Keratinocyte (primary cell): ENCODE results near the gene PGGT1B. TPM values are rescaled to one million over a fixed set of nuclear protein-coding genes. Genes with fewer than 3 reads are reported as not detected.

ENCODE experiments used
- DNase-seq: peaks from one replicate; pipeline ENCODE4 v3.0.0-alpha.2; 2011; ENCODE audit warnings: low read depth, missing footprints, low spot score
- FAIRE-seq: peaks from 2 replicates; lab custom pipeline; 2011; peaks lifted over from hg19 to GRCh38; lab: Jason Lieb, UNC
- H2AFZ ChIP-seq: 2 replicates; pipeline ENCODE4 v1.6.0; 2012; ENCODE audit warnings: low read length, control low read depth, inconsistent platforms; ENCODE audit not compliant: control insufficient read depth
- H3K27ac ChIP-seq: 2 replicates; pipeline ENCODE4 v1.5.1; 2011; ENCODE audit warnings: low read length; ENCODE audit not compliant: control insufficient read depth, insufficient read depth
- H3K27me3 ChIP-seq: 3 replicates; pipeline ENCODE4 v1.6.0; 2011; ENCODE audit warnings: low read length; ENCODE audit not compliant: control insufficient read depth, insufficient read depth; ENCODE audit errors: extremely low read depth
- H3K36me3 ChIP-seq, 2 experiments: 2 replicates in 1 of 2; 3 replicates in 1 of 2; pipeline ENCODE4 v1.5.1; 2011; ENCODE audit warnings: low read length in 2 of 2, mild to moderate bottlenecking in 1 of 2; ENCODE audit not compliant: control insufficient read depth in 2 of 2, insufficient read depth in 2 of 2; ENCODE audit errors: extremely low read depth in 1 of 2
- H3K4me1 ChIP-seq: 3 replicates; pipeline ENCODE4 v1.5.1; 2011; ENCODE audit warnings: low read length; ENCODE audit not compliant: control insufficient read depth, insufficient read depth; ENCODE audit errors: extremely low read depth
- H3K4me2 ChIP-seq: 3 replicates; pipeline ENCODE4 v1.6.0; 2011; ENCODE audit warnings: low read depth, low read length; ENCODE audit not compliant: control insufficient read depth, insufficient read depth; ENCODE audit errors: extremely low read depth
- H3K4me3 ChIP-seq, 3 experiments: fragments of 200-600 bp in 1 of 3; sonication (generic) in 1 of 3; 2 replicates in 2 of 3; 3 replicates in 1 of 3; pipeline ENCODE4 v1.5.1; 2011 to 2016; ENCODE audit warnings: low read length in 3 of 3, mild to moderate bottlenecking in 3 of 3, control low read depth in 2 of 3, inconsistent platforms in 1 of 3, low read depth in 1 of 3, mixed read lengths in 1 of 3, mixed run types in 1 of 3, moderate library complexity in 1 of 3; ENCODE audit not compliant: control insufficient read depth in 2 of 3, insufficient read depth in 2 of 3; ENCODE audit errors: extremely low read depth in 1 of 3
- H3K79me2 ChIP-seq: 2 replicates; pipeline ENCODE4 v1.6.0; 2012; ENCODE audit warnings: low read length; ENCODE audit not compliant: control insufficient read depth, insufficient read depth
- H3K9ac ChIP-seq: 3 replicates; pipeline ENCODE4 v1.6.0; 2011; ENCODE audit warnings: low read length; ENCODE audit not compliant: control insufficient read depth, insufficient read depth; ENCODE audit errors: extremely low read depth
- H3K9me1 ChIP-seq: 3 replicates; pipeline ENCODE4 v1.6.0; 2011; ENCODE audit warnings: low read length; ENCODE audit not compliant: control insufficient read depth, insufficient read depth; ENCODE audit errors: extremely low read depth
- H3K9me3 ChIP-seq: 2 replicates; pipeline ENCODE4 v1.5.1; 2012; ENCODE audit warnings: low read depth, low read length; ENCODE audit not compliant: control insufficient read depth
- H4K20me1 ChIP-seq: 3 replicates; pipeline ENCODE4 v1.6.0; 2011; ENCODE audit warnings: low read length; ENCODE audit not compliant: control insufficient read depth, insufficient read depth; ENCODE audit errors: extremely low read depth
- CTCF ChIP-seq, 3 experiments: IDR thresholded peaks in 1 of 3; conservative IDR thresholded peaks in 1 of 3; optimal IDR thresholded peaks in 1 of 3; 2 replicates in 2 of 3; 3 replicates in 1 of 3; pipeline versions ENCODE3 to v1.5.1; 2011; ENCODE audit warnings: low read length in 3 of 3, mild to moderate bottlenecking in 3 of 3, moderate library complexity in 2 of 3, control low read depth in 1 of 3, inconsistent platforms in 1 of 3; ENCODE audit not compliant: insufficient read depth in 2 of 3; ENCODE audit errors: extremely low read depth in 1 of 3
- EZH2 ChIP-seq: IDR thresholded peaks from one replicate; pipeline ENCODE4 v1.6.1; 2012; ENCODE audit warnings: inconsistent platforms, mild to moderate bottlenecking, low read length, moderate library complexity
- dilution Hi-C: fragments of 300-500 bp; cut with MboI; formaldehyde crosslinking; loops from one replicate; pipeline ENCODE4 v1.7.0; 2020; ENCODE audit warnings: low sequenced_read_pairs; ENCODE audit not compliant: extremely low pct_ligation_motif_present
- polyA plus RNA-seq, 5 experiments: library from polyadenylated mRNA; depleted of rRNA in 3 of 5; stranded (reverse) in 3 of 5; stranded (forward) in 1 of 5; unstranded in 1 of 5; fragments of >200 nt; gene quantifications; 1 replicate in 1 of 5; 2 replicates in 3 of 5; 3 replicates in 1 of 5; pipeline versions ENCODE4 v1.2.1 to v1.2.3, GENCODE V29; 2011 to 2012; ENCODE audit warnings: missing spikeins in 2 of 5, low read depth in 1 of 5, low replicate concordance in 1 of 5

The PGGT1B gene
- polyA plus RNA-seq, 1 donor (not counting 4 experiments of a cell fraction or from before 2014, with no cell fraction given) = 5.5 TPM

- Histone ChIP-seq H3K27ac (peak overlapping the region; percentile 90), H3K4me2 (peak overlapping the region; percentile 89), H3K4me3 (peak overlapping the region; percentile 81 to 87 (median 83)), H3K9me3 (no peaks in the 10 kb centered on the region), H3K27me3 (no peaks in the 10 kb centered on the region), H3K4me1 (peaks cover 28% of the 10 kb centered on the region), H3K9ac (peak overlapping the region; percentile 94), H3K79me2 (peaks cover 48% of the 10 kb centered on the region), H4K20me1 (no peaks in the 10 kb centered on the region), H3K9me1 (no peaks in the 10 kb centered on the region), H2AFZ (peak overlapping the region; percentile 98), H3K36me3 (no peaks in the 10 kb centered on the region)
- FAIRE-seq (no peak), DNase-seq (no peak)
- TF ChIP-seq EZH2 (no peak), CTCF (optimal IDR thresholded peaks at IDR 0.05 in 1 of 3, IDR thresholded peaks at IDR 0.05 in 1 of 3, conservative IDR thresholded peaks at IDR 0.05 in 1 of 3; ENCODE audit: extremely low read depth in 1 of 3, insufficient read depth in 2 of 3, low read length in 3 of 3) (no peak)
- dilution Hi-C loops = no loop called here
These were observed 352 bp upstream of the PGGT1B start for GRCh38 chr5:115263078-115263380.

- no peak for DNase-seq
- Histone ChIP-seq H3K9me1 (no peaks in the 10 kb centered on the region), H3K27me3 (no peaks in the 10 kb centered on the region), H3K4me3 (peak overlapping the region; percentile 81 to 87 (median 83)), H3K36me3 (no peaks in the 10 kb centered on the region), H3K27ac (peak overlapping the region; percentile 90), H3K9me3 (no peaks in the 10 kb centered on the region), H4K20me1 (no peaks in the 10 kb centered on the region), H3K4me2 (peak overlapping the region; percentile 89), H3K4me1 (peaks cover 20% of the 10 kb centered on the region), H3K79me2 (peaks cover 56% of the 10 kb centered on the region), H3K9ac (peak overlapping the region; percentile 94), H2AFZ (peak overlapping the region; percentile 98)
- no peak for TF ChIP-seq CTCF (optimal IDR thresholded peaks at IDR 0.05 in 1 of 3, IDR thresholded peaks at IDR 0.05 in 1 of 3, conservative IDR thresholded peaks at IDR 0.05 in 1 of 3; ENCODE audit: extremely low read depth in 1 of 3, insufficient read depth in 2 of 3, low read length in 3 of 3)
- TF ChIP-seq EZH2 = no peak
- dilution Hi-C loops = no loop called here
- FAIRE-seq = no peak
These were observed 711 bp downstream of the PGGT1B start for GRCh38 chr5:115262011-115262320.
